Measurements from ENCODE around the gene PRKCB.

- no peak for TF ChIP-seq POLR2A (IDR thresholded peaks at IDR 0.05)
- no peak for TF ChIP-seq CTCF (IDR thresholded peaks at IDR 0.05)
- TF ChIP-seq POLR2AphosphoS5 (IDR thresholded peaks at IDR 0.05), result peak; percentile 85
Observed at GRCh38 chr16:23905027-23905426, 69.2 kb downstream of the PRKCB start.

All from gastroesophageal sphincter (tissue), 3 donors.